Stomach (tissue), 4 donors: ENCODE results near the gene USP6NL.

Source experiments
- CTCF ChIP-seq, 7 experiments: fragments of 450-650 bp in 4 of 7; fragments of 200-600 bp in 3 of 7; sonication (generic) in 3 of 7; IDR thresholded peaks; one replicate each; pipeline ENCODE4 v1.5.1; 2016 to 2019; ENCODE audit warnings: antibody characterized with exemption in 7 of 7, control low read depth in 2 of 7, mild to moderate bottlenecking in 1 of 7
- POLR2A ChIP-seq, 4 donors: fragments of 450-650 bp; IDR thresholded peaks; one replicate each; pipeline ENCODE4 v1.6.1; 2016; ENCODE audit warnings: antibody characterized with exemption in 4 of 4, control low read depth in 2 of 4, mild to moderate bottlenecking in 1 of 4, moderate library complexity in 1 of 4
- POLR2AphosphoS5 ChIP-seq, 3 donors: sonication (generic); formaldehyde crosslinking; IDR thresholded peaks; one replicate each; pipeline ENCODE4 v1.6.1; 2016; ENCODE audit warnings: antibody characterized with exemption in 3 of 3

- TF ChIP-seq CTCF (IDR thresholded peaks at IDR 0.05) (no peak), POLR2A (IDR thresholded peaks at IDR 0.05) (no peak), POLR2AphosphoS5 (IDR thresholded peaks at IDR 0.05) (no peak)
Observed at GRCh38 chr10:11517150-11517549, 94.3 kb downstream of the USP6NL start.
